Measurements from ENCODE around the gene GATD1. TPM values are rescaled to one million over a fixed set of nuclear protein-coding genes. Genes with fewer than 3 reads are reported as not detected.
A peak's percentile ranks its signal among the peaks of the same experiment; 100 is the strongest.

The GATD1 gene
- total RNA-seq, 4 donors from 2014 or later, result 20.2 to 38.7 (median 21.6) TPM

DNA sequence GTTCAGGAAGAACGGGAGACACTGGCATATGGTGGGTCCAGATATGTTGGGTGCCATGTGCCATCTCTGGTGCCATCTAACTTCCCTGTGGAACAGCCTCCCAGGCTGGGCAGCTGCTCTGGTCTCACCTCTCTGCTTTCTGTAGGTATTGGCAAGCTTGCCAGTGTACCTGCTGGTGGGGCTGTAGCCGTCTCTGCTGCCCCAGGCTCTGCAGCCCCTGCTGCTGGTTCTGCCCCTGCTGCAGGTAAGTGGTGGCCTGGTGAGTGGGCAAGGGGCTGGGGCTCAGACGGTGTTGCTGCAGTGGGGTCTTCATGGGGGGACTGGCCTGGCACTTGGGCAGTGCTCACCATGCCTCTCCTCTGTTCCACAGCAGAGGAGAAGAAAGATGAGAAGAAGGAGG lies 35.1 kb upstream of the GATD1 start:
- Histone ChIP-seq H3K27ac (peak overlapping the region in 2 of 4 donors; percentile 99), H3K4me1 (peaks cover 25 to 45% (median 25%) of the 10 kb centered on the region in 3 donors), H3K4me3 (no peak overlapping the region), H3K27me3 (no peaks in the 10 kb centered on the region), H3K36me3 (peaks cover 18 to 46% (median 23%) of the 10 kb centered on the region in 3 donors), H3K9me3 (no peaks in the 10 kb centered on the region)
- 52 to 70% methylated on average over 1 to 2 of the region's 3 CpGs for WGBS, 2 donors
- intact Hi-C loops (cut with DNase I), result no loop called here
- no peak for DNase-seq
- TF ChIP-seq, protein P1, sequence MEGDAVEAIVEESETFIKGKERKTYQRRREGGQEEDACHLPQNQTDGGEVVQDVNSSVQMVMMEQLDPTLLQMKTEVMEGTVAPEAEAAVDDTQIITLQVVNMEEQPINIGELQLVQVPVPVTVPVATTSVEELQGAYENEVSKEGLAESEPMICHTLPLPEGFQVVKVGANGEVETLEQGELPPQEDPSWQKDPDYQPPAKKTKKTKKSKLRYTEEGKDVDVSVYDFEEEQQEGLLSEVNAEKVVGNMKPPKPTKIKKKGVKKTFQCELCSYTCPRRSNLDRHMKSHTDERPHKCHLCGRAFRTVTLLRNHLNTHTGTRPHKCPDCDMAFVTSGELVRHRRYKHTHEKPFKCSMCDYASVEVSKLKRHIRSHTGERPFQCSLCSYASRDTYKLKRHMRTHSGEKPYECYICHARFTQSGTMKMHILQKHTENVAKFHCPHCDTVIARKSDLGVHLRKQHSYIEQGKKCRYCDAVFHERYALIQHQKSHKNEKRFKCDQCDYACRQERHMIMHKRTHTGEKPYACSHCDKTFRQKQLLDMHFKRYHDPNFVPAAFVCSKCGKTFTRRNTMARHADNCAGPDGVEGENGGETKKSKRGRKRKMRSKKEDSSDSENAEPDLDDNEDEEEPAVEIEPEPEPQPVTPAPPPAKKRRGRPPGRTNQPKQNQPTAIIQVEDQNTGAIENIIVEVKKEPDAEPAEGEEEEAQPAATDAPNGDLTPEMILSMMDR (IDR thresholded peaks at IDR 0.05), result no peak
- no peak for TF ChIP-seq POLR2A (IDR thresholded peaks at IDR 0.05)

DNA sequence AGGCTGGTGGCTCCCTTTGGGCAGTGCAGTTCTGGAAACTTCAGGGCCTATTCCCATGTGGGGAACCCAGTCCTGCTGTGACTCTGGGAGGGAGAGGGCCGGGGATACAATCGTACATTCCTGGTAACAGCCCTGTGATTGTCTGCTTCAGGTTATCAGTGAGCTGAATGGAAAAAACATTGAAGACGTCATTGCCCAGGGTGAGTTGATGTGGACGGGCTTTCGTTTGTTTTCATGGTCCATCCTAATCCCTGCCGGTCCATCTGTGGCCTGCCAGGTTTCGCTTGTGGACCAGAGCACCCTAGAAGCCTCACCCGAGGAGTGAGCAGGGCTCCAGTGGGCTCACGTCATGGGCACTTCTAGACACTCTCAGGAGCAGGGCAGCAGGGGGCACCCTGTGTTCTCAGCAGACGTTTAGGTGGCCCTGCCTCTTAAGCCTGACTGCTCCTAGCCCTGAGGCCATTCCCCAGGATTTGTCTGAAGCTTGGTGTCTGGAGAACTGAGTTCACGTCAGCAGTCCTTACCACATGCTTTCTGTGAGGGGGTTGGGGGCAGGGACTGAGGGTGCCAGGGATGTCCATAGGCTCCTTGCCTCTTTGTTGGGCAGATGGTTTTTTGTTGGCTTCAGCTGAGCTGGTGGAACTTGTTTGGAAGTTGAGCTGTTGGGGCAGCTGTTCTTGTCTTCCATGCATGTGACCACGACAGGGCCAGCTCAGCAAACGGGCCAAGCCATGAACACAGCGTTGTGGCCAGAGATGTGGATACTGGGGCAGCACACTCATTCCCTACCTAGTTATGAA lies 34.4 kb upstream of the GATD1 start:
- no peak for TF ChIP-seq POLR2A (IDR thresholded peaks at IDR 0.05)
- TF ChIP-seq, protein P1 (IDR thresholded peaks at IDR 0.05), result peak in 1 of 6 experiments; percentile 3
- peak overlapping the region in 2 of 4 donors; percentile 99 for H3K27ac ChIP-seq
- H3K27me3 ChIP-seq, result no peaks in the 10 kb centered on the region
- peaks cover 18 to 46% (median 23%) of the 10 kb centered on the region in 3 donors for H3K36me3 ChIP-seq
- peak overlapping the region in 1 of 4 donors; percentile 99 for H3K4me3 ChIP-seq
- no peak for DNase-seq
- intact Hi-C loops (cut with DNase I), result no loop called here
- H3K9me3 ChIP-seq, result no peaks in the 10 kb centered on the region
- peaks cover 25 to 47% (median 25%) of the 10 kb centered on the region in 3 donors for H3K4me1 ChIP-seq
- 67 to 73% methylated on average over 4 to 5 of the region's 14 CpGs for WGBS, 2 donors

- Histone ChIP-seq H3K36me3 (peaks cover 18 to 39% (median 23%) of the 10 kb centered on the region in 3 donors), H3K27ac (peak overlapping the region; percentile 98 to 99 (median 98)), H3K4me1 (peaks cover 25 to 59% (median 31%) of the 10 kb centered on the region in 3 donors), H3K27me3 (no peaks in the 10 kb centered on the region), H3K4me3 (peak overlapping the region; percentile 69 to 99 (median 83)), H3K9me3 (no peaks in the 10 kb centered on the region)
- intact Hi-C loops (cut with DNase I), result no loop called here
- WGBS, 2 donors, result 0% methylated on average over 4 of the region's 55 CpGs; no CpG with 5 or more reads in 1 of the 2 donors
- TF ChIP-seq, protein P1 (IDR thresholded peaks at IDR 0.05), result peak in 1 of 6 experiments; percentile 21
- TF ChIP-seq POLR2A (IDR thresholded peaks at IDR 0.05), result no peak
- DNase-seq, result no peak
Observed at GRCh38 chr11:810040-810567, 32.8 kb upstream of the GATD1 start.

DNA sequence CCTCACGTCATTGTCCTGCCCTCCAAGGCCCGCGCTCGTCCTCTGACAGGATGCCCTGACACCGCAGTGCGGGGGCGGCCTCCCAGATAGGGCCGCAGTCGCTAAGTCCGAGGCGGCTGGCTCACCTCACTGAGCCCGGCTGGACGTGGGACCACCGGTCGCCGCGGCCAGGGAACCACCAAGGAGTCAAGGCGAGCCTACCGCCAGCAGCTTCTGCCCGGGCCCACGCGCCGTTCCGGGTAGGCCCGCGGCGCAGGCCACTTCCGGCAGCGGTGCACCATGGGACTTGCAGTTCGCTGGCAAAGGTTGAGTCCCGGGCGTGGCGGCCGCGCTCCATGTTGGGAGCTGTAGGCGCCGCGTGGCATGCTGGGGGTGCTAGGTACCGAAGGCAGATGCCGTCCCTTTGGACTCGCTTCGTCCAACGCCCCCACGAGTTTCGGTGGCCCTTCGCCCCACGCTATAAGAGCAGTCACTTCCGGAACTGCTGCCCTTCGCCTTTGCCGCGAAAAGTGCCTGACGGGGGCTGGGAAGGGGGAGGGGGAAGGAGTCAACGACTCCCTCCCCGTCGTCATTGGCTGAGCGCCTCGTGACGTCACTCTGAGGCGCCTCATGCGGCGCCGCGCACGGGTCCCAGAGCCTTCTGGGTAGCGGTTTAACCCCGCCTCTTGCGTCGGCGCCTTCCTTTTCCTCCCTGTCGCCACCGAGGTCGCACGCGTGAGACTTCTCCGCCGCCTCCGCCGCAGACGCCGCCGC lies 32.2 kb upstream of the GATD1 start, which contains the start of gene RPLP2:
Gene RPLP2, plus strand, starts transcription at position 681 of the 753 bp plus-strand sequence. CDS start 268 bp downstream, outside the sequence.
- TF ChIP-seq POLR2A (IDR thresholded peaks at IDR 0.05), result peak in 3 of 4 donors; percentile 85 to 90 (median 88)
- TF ChIP-seq, protein P1 (IDR thresholded peaks at IDR 0.05), result peak in 2 of 6 experiments; percentile 13 to 14
- peaks cover 18 to 33% (median 23%) of the 10 kb centered on the region in 3 donors for H3K36me3 ChIP-seq
- peaks cover 29 to 65% (median 37%) of the 10 kb centered on the region in 3 donors for H3K4me1 ChIP-seq
- intact Hi-C loops (cut with DNase I), result no loop called here
- 0% methylated on average over 1 to 12 of the region's 81 CpGs for WGBS, 2 donors
- DNase-seq, result peak; percentile 96
- no peaks in the 10 kb centered on the region for H3K9me3 ChIP-seq
- H3K27me3 ChIP-seq, result no peaks in the 10 kb centered on the region
- peak within 1 kb of the TSS; percentile 69 to 99 (median 83) for H3K4me3 ChIP-seq
- H3K27ac ChIP-seq, result peak within 1 kb of the TSS; percentile 98 to 99 (median 98)

All from esophagus squamous epithelium (tissue), 5 donors.